DMS114 treated with DMSO at 0.1 percent for 48 hours (cell line): Measurements from ENCODE around the gene EXD2.
"Not testable (repeated sequence)": the region's sequence is repeated elsewhere in the genome, so short reads cannot be mapped to it uniquely, and the experiment has no call there.

ENCODE experiments used
- DNase-seq: peaks from one replicate; lab custom pipeline; 2025; ENCODE audit not compliant: unreplicated experiment; lab: John Stamatoyannopoulos, UW

The EXD2 gene

DNA sequence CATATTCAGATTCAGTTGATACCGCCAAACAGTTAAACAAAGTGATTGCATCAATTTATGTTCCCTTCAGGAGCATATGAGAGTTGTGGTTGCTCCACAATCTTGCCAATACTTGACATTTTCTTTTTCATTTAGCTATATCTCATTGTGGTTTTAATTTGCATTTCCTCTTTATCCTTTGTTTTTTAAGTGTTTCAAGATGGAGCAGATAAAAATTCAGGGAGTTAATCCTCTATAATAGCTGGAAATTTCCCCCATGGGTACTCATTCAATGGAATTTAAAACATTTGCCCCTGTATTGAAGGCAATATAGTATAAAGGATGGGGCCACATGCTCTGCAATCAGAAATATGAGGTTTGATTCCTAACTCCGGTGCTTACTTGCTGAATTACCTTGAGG is 1.1 kb upstream of the EXD2 start:
- DNase-seq = no peak

DNA sequence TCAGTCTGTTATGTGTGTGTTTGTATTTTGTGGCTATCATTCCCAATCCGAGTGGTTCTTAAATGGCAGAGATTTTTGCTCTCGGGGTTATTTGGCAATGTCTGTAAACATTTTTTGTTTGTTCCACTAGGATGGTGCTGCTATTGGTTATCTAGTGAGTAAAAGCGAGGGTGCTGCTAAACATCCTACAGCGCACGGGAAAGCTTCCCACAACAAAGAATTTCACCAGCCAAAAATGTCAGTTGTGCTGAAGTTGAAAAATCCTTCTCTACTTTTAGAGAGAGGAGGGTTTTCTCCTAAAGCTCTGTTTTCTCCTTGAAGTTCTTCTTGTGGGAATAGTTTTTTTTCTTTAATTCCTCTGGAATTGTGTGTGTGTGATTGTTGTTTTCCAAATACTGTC is 2.4 kb downstream of the EXD2 start:
- no peak for DNase-seq

DNA sequence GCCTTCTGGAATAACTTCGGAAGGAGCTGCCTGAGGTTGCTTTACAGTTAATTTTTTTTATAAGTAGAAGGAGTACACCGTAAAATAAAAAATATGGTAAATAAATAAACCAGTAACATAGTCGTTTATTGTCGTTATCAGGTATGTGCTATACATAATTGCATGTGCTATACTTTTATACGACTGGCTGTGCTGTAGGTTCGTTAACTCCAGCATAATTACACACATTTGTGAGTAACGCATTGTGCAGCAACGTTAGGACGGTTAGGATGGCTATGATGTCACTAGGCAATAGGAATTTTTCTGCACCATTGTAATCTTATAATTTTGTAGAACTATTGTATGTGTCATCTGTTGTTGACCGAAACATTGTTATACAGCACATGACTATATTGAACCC is 8.5 kb downstream of the EXD2 start:
- DNase-seq = no peak

DNA sequence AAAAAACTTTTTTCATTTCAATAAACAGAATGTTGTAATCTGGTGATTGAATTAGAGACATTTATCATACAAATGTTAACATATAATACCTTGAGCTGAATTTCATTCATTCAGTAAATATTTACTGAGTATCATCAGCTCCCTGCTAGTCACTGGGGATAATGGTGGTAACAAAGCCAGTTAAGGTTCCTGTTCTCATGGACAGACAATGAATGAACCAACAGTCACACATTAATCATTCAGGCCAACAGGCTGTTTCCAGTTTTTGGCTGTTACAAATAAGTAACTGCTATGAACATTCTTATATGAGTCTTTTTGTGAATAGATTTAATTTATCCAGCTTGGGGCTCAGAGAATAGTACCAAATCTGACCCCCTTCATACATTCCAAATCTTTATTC is 13.5 kb downstream of the EXD2 start:
- DNase-seq = no peak

DNA sequence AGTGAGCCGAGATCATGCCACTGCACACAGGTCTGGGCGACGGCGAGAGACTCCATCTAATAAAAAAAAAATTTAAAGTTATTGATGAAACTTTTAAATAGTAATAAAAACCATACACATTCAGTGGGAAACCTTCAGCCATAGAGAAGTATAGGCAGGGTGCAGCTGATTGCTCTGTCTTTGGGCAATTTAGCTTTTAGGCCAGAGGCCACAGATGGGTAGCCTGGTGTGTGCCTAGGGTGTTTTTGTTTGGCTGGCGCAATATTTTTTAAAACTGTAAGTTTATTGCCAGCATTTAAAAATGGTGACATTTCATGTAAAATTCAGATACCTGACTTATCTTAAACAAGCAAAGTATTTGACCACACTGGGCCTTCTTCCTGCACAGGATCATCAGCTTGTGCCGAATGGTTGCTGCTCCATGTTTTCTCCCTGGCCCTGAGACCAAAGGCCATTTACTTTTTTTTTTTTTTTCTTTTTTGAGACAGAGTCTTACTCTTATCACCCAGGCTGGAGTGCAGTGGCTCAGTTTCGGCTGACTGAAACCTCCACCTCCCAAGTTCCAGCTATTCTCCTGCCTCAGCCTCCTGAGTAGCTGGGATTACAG is 16.2 kb downstream of the EXD2 start:
- DNase-seq = no peak

DNA sequence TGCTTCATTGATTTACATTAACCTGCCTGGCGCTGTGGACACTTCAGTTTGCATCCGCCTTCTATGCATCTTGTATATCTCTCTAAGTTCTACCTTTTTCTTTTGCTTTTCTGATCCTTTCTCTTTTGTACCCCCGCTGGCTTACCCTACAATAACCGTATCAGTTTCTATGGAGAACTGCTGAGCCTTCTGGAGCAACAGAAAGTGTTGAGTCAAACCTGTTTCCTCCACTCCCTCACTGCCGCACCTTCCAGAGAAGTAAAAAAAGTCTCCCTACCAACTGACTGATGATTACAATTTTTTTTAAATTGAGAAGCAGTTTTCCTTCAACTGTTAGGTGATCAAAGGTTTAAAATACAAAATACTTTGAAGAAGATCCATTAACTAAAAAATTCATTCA is 17.4 kb downstream of the EXD2 start:
- no peak for DNase-seq

DNA sequence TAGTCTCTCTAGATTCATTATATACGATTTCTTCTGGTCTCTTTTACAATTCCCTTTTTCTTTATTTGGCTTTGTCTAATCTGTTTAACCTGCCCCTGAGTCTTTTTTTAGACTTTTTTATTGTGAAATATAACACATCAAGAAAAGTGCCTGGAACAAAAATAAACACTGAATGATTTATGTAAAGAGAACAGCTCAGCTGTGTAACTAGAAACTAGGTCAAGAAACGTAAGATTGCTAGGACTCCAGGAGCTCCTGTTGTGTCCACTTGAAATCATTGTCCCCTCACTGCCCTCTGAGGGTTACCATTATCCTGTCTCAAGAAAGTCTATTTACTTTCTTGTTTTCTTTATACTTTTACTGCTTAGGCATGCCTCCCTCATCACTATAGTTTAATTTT is 23.1 kb downstream of the EXD2 start:
- DNase-seq = no peak

DNA sequence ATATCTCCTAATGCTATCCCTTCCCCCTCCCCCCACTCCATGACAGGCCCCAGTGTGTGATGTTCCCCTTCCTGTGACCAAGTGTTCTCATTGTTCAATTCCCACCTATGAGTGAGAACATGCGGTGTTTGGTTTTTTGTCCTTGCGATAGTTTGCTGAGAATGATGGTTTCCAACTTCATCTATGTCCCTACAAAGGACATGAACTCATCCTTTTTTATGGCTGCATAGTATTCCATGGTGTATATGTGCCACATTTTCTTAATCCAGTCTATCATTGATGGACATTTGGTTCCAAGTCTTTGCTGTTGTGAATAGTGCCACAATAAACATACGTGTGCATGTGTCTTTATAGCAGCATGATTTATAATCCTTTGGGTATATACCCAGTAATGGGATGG is 26.4 kb downstream of the EXD2 start:
- not testable (repeated sequence) for DNase-seq

DNA sequence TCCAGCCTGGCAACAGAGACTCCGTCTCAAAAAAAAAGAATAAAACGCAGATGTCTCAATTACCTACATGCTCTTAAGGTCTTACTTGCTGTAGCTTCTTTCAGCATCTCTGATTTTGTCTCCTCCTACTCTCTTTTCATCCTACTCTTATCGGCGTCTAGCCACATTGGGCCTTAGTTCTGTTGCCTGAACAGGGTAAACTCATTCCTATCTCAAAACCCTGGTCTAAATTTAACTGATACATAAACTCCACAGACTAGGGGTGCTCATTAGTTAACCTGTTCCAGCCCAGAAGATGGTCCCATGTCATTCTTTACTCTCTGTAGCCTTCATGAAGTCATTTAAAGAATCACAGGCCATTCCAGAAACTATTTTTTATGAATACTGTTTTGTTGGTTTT is 33.6 kb downstream of the EXD2 start:
- DNase-seq = no peak

DNA sequence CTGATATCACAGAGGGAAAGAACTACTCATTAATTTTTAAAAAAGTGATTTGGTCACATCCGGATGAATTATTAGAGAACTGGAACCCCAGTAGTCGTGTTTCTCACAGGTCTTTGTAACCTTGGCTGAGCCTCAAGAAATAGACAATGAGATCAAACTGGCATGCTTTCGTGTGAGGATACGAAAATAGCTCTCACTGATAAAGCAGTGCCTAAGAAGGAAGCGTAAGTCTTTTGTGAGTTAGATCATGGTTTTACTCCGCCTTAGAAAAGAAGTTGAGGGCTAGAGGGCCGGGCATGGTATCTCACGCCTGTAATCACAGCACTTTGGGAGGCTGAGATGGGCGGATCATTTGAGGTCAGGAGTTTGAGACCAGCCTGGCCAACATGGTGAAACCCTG is 34.9 kb downstream of the EXD2 start:
- no peak for DNase-seq

DNA sequence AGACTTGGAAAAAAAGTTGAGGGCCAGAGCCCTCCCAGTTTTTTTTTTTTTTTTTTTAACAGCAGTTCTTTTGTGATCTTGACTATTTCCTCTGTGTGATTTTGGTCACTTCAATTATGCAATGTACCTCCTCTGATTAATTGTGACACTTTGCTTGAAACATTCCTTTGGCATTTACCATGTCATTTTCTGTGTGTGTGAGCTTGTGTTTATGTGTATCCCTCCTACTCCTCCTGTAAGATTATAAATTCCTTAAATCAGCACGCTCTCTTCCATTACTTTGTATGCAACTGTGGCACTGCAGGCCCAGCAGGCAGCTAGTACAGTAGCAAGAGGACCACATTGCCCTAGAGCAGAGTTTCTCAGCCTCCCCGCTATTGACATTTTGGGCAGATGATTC is 35.4 kb downstream of the EXD2 start:
- no peak for DNase-seq

DNA sequence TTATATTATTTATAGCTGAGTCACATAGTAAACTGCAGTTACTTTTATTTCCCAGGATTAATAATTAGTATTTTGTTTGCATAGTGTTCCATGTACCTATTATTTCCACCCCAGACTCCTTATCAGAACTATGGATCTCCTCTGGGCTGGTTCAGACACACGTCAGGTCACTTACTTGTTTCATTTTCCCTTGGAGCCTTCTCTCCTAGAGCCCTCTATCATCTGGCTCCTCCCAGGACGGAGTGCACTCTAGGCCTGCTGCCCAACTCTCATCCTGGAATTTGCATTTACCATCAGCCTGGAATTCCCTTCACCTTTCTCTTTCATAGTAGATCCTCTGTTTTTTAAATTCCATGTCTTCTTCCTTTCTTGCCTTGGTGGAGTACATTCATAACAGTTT is 40.2 kb downstream of the EXD2 start:
- DNase-seq = no peak

DNA sequence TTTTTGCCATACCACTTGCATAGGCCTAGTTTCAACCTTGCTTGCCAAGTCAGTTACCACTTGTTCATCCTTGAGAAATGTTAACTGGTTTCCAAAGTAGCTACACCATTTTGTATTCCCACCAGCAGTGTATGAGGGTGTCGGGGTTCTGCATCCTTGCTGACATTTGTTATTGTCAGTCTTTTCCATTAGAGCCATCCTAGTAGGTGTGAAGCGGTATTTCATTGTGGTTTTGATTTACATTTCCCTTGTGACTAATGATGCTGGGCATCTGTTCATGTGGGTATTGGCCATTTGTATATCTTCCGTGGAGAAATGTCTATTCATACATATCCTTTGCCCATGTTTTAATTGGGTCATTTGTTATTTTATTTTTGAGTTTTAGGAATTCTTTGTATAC is 41.1 kb downstream of the EXD2 start:
- DNase-seq = no peak

DNA sequence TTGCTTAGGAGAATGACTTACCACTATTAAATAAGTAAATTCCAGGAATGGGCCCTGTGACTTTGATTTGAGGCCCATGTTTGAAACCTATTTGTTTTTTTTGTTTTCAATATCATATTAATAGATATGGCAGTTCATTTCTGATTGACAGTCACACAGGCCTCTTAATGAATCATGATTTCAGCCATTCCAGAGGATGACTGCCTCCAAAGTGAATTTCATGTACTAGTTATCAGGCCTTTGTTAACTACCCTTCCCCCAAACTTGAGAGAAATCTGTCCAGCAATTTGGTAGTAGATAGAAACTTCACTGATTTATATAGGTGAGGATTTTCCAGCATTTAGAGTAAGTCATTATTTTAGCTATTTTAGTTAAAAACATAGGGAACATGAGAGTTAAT is 42.8 kb downstream of the EXD2 start:
- no peak for DNase-seq

DNA sequence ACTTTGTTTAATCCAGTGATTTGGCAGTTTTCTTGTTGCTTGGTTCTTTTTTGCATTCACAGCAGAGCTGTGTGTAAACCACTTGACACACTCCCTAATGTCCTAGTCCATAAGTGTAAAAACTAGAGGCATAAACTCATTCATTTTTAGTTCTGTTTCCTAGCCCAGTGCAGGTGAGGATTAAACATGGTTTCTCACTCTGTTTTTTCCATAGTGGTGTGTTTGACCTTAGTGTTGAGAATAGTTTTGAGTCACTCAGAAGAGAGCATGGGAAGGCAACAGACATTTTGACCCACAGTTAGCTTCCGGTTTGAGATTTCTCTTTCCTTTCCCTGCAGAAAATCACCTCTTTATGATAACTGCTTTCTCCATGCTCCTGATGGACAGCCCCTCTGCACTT is 44.4 kb downstream of the EXD2 start:
- no peak for DNase-seq

DNA sequence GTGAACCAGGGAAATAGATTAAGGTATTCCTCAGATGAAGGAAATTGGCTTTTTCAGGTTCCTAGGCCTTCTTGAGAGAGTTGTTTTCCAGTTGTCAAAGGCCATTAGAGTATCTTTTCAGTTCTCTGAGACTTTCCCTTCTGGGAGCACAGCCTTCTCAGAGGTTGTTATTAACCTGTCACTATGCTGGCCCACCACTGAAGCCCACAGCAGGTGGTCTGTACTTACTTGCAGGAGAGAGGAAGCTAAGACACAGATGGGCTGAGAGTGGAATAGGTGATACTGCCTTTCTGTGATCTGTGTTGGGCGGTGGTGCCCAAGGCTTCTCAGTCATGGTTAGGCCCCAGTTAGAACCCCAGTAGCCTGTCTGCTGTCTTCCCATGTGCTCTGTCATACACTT is 45.8 kb downstream of the EXD2 start:
- no peak for DNase-seq

DNA sequence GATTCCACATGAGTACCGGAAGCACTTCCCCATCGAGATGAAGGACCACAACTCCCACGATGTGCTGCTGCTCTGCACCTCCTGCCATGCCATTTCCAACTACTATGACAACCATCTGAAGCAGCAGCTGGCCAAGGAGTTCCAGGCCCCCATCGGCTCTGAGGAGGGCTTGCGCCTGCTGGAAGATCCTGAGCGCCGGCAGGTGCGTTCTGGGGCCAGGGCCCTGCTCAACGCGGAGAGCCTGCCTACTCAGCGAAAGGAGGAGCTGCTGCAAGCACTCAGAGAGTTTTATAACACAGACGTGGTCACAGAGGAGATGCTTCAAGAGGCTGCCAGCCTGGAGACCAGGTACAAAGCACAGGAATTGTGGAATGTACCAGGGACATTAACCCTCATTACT is 46.3 kb downstream of the EXD2 start:
- no peak for DNase-seq

DNA sequence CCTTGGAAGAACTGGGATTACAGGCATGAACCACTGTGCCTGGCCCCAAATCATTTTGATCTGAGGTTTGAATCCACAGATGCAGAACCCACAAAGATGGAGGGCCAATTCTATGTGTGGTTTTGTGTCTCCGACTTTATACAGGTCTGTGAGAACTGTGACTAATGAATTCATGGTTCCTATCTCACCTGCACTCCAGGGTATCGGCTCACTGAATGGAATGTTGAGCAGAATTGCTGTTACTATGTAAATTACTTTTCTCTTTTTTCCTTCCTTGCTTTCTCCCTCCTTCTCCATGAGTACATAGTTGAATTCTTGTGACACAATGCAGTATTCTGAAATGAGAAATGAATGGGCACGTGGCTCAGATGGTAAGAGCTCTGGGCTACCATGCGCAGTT is 47.6 kb downstream of the EXD2 start:
- DNase-seq = no peak

DNA sequence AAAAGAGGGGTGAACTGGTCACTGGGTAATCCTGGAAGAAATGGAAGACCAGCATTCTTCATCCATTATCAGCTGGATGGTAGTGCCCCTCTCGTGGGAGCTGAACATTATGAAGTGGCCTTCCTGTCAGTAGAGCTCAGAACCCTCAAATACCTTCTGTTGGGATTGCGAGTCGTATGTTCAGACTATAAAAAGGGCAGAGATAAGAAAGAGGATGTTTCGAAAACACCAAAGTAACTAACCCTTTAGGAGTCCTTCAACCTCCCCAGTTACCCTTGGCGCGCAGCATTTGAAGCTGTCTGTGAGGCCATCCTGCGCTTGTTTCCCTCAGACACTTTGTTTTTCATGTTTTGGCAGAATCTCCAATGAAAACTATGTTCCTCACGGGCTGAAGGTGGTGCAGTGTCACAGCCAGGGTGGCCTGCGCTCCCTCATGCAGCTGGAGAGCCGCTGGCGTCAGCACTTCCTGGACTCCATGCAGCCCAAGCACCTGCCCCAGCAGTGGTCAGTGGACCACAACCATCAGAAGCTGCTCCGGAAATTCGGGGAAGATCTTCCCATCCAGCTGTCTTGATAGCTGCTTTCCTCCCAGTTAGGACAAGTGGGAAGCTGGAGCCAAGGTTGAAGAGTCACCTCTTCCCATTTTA is 49.4 kb downstream of the EXD2 start:
- DNase-seq = no peak

DNA sequence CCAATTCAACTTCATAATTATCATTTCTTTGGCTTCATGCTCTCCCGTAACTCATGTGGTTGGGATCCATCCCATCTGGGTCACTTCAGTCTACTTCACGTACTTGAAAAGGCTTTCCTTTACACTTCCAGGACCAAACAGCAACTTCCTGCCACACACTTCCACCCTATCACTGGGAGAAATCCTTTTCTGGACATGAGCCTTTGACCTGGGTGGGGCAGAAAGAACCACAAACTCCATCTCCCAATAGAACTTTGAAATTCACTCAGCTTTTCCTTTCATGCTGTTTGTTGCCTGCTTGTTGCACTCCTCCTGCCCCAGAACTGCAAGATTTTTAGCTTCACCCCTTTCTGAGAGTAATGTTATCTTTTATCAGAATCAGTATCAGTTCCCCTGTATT is 50.3 kb downstream of the EXD2 start:
- no peak for DNase-seq

DNA sequence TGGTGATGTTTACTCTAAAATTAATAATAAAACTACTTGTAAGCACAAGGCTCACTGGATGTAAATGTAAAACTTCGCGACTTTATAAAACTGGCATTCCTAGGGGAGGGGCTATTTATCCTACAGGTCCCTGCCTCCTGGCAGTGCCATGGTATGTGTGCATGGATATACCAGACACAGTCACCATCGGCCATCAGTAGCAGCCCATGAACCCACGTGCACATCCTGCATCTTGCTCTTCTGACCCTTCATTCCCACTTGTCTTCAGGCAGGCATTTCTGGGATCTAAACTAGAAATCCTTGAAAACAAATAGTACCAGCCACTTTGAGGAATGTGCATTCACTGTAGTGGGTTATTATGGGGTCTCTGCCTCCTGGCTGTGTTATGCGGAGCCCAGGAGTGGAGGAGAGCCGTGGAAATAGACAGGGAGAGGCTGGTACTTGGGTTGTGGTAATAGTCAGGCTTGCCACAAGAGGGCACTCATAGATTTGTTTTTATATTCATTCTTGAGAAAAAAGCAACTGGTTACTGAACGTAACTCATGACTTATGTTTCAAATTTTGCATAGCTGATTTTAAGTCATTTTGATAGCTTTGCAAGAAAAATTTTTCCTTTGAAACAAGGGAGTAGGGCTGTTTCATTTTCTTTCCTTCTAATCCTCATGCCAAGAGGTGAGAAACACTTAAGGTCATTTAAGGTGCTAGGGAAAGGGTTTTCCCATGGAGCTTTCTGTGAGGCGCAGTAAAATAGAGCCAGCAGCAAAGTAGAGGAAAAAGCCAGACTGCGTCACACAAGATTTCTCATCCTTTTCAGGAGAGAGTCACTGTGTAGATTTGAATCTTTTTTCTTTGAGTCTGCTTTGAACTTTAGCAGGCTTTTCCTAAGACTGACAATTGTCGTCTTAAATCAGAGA is 51.3 kb downstream of the EXD2 start:
- peak; percentile 64 for DNase-seq

DNA sequence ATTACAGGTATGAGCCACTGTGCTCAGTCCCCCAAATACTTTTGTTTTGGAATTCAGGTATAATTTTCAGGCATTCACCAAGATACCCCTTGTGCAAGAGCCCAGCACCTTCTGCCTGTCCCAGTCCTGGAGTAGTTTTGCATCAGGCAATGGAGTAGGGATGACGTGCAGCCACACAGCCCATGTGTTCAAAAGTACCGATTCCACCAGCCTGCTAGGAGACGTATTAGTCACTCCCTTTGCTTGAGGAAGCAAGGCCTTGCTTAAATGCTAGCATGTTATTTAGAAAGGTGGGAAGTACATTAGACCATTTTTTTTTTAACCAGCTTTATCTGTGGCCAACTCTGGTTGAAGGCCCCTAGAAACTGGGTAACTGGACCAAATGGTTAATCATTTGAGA is 53.6 kb downstream of the EXD2 start:
- DNase-seq = no peak
